ENCODE data around the gene SLC9B2. TPM values are rescaled to one million over a fixed set of nuclear protein-coding genes. Genes with fewer than 3 reads are reported as not detected.

The SLC9B2 gene
- 23.5 and 26.5 TPM in 2 replicates for total RNA-seq (2014; rRNA removed; shearing (Covaris generic))
- total RNA-seq (2022): 36.5 and 38.5 TPM in 2 replicates
- percentile 81 among the genes with signal in this experiment for Bru-seq, nascent RNA
- BruChase-seq, experiment 1, labeled RNA remaining after a 6-hour chase: percentile 72 among the genes with signal in this experiment
- percentile 73 among the genes with signal in this experiment for BruChase-seq, experiment 2, labeled RNA remaining after a 2-hour chase
- long read RNA-seq, transcript SLC9B2-202 (12 exons, 3,126 nt): major isoform, 10 of 33 reads
- long read RNA-seq, partial matches to known transcripts: 7 of 33 reads
- long read RNA-seq, other reads (novel, unspliced or antisense): 12 of 33 reads

GRCh38 chr4:103076747-103077347 is at the start of gene SLC9B2:
Gene SLC9B2, minus strand, starts transcription at chr4:103076761. Its CDS starts 9,211 bp downstream, at chr4:103067550.
- Histone ChIP-seq H3K36me3 (ENCODE audit: insufficient read depth, low read length) (peaks cover 23% of the 10 kb centered on the region), H3K9me2 (ENCODE audit: insufficient read depth, low read length) (no peaks in the 10 kb centered on the region), H4K20me1 (ENCODE audit: insufficient read depth, low read length) (no peaks in the 10 kb centered on the region; the same call in 1 of the 2 replicates), H3K79me2 (ENCODE audit: insufficient read depth, low read depth, low read length) (peaks cover 42% of the 10 kb centered on the region), H3K4me1 (ENCODE audit: insufficient read depth, low read length, poor library complexity, severe bottlenecking) (peaks cover 51% of the 10 kb centered on the region), H2AFZ (ENCODE audit: low read length) (peak within 1 kb of the TSS; percentile 97), H3K9me3 (ENCODE audit: low read length) (no peaks in the 10 kb centered on the region), H3K27ac (ENCODE audit: low read depth, low read length, poor library complexity, severe bottlenecking) (peak within 1 kb of the TSS; percentile 86), H3K4me2 (ENCODE audit: low read length) (peak within 1 kb of the TSS; percentile 97), H3K4me3 (ENCODE audit: low read depth, low read length, poor library complexity, severe bottlenecking) (peak within 1 kb of the TSS; percentile 79)
- POLR2A ChIA-PET: interaction anchor here (0.6 to 5.9 kb wide), 11 partner anchors 10 to 493 kb away, joined by 3 to 49 read pairs (median 5); partner anchors contain the start of genes BDH2 and CISD2
- CTCF ChIA-PET (ENCODE audit: unreplicated experiment): no interaction called here
- DNase-seq (ENCODE audit: low spot score): peak; percentile 70
- TF ChIP-seq, protein P1, sequence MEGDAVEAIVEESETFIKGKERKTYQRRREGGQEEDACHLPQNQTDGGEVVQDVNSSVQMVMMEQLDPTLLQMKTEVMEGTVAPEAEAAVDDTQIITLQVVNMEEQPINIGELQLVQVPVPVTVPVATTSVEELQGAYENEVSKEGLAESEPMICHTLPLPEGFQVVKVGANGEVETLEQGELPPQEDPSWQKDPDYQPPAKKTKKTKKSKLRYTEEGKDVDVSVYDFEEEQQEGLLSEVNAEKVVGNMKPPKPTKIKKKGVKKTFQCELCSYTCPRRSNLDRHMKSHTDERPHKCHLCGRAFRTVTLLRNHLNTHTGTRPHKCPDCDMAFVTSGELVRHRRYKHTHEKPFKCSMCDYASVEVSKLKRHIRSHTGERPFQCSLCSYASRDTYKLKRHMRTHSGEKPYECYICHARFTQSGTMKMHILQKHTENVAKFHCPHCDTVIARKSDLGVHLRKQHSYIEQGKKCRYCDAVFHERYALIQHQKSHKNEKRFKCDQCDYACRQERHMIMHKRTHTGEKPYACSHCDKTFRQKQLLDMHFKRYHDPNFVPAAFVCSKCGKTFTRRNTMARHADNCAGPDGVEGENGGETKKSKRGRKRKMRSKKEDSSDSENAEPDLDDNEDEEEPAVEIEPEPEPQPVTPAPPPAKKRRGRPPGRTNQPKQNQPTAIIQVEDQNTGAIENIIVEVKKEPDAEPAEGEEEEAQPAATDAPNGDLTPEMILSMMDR (conservative IDR thresholded peaks at IDR 0.05; ENCODE audit: low read length): no peak
- no peak for TF ChIP-seq EZH2phosphoT487 (IDR thresholded peaks at IDR 0.05; ENCODE audit: borderline replicate concordance, low read depth, low read length)
- TSS peak; percentile 80 for BruUV-seq (replicated peaks)
- intact Hi-C loops (cut with micrococcal nuclease; ENCODE audit: unreplicated experiment): loop anchor here (1.0 to 5.0 kb wide), 4 partner anchors 210 to 732 kb away; partner anchors contain the start of genes CISD2, NFKB1 and SLC39A8

GRCh38 chr4:103126126-103126525 is 49.6 kb upstream of the SLC9B2 start:
- ChIA-PET CTCF (ENCODE audit: unreplicated experiment) (no interaction called here), POLR2A (interaction anchor here (0.7 kb wide), 1 partner anchor 564 kb away, joined by 9 read pairs; no protein-coding TSS in a partner anchor)
- intact Hi-C loops (cut with micrococcal nuclease; ENCODE audit: unreplicated experiment): no loop called here

More at GRCh38 chr4:103126126-103126525, 49.6 kb upstream of the SLC9B2 start:
- no peak overlapping the region for H2AFZ ChIP-seq (ENCODE audit: low read length)
- H3K27ac ChIP-seq (ENCODE audit: low read depth, low read length, poor library complexity, severe bottlenecking): no peak overlapping the region
- DNase-seq (ENCODE audit: low spot score): no peak
- BruUV-seq (replicated peaks): no TSS peak
- peaks cover 10% of the 10 kb centered on the region; the same call in 1 of the 2 replicates for H3K9me3 ChIP-seq (ENCODE audit: low read length)
- no peaks in the 10 kb centered on the region for H3K4me1 ChIP-seq (ENCODE audit: insufficient read depth, low read length, poor library complexity, severe bottlenecking)
- no peaks in the 10 kb centered on the region for H3K9me2 ChIP-seq (ENCODE audit: insufficient read depth, low read length)
- TF ChIP-seq, protein P1 (conservative IDR thresholded peaks at IDR 0.05; ENCODE audit: low read length): no peak
- no peak for TF ChIP-seq EZH2phosphoT487 (IDR thresholded peaks at IDR 0.05; ENCODE audit: borderline replicate concordance, low read depth, low read length)
- no peak overlapping the region for H3K4me3 ChIP-seq (ENCODE audit: low read depth, low read length, poor library complexity, severe bottlenecking)
- H3K36me3 ChIP-seq (ENCODE audit: insufficient read depth, low read length): peaks cover 94% of the 10 kb centered on the region
- H4K20me1 ChIP-seq (ENCODE audit: insufficient read depth, low read length): no peaks in the 10 kb centered on the region
- no peak overlapping the region for H3K4me2 ChIP-seq (ENCODE audit: low read length)
- no peaks in the 10 kb centered on the region for H3K79me2 ChIP-seq (ENCODE audit: insufficient read depth, low read depth, low read length)

Data from OCI-LY7 (cell line).